HK-2 (cell line): ENCODE data around the gene PITPNC1.
A peak's percentile ranks its signal among the peaks of the same experiment; 100 is the strongest.
"Not testable (repeated sequence)": the region's sequence is repeated elsewhere in the genome, so short reads cannot be mapped to it uniquely, and the experiment has no call there.

ENCODE experiments used
- DNase-seq: peaks from one replicate; pipeline ENCODE4 v3.0.0-alpha.2; 2018; ENCODE audit not compliant: unreplicated experiment

Gene PITPNC1

DNA sequence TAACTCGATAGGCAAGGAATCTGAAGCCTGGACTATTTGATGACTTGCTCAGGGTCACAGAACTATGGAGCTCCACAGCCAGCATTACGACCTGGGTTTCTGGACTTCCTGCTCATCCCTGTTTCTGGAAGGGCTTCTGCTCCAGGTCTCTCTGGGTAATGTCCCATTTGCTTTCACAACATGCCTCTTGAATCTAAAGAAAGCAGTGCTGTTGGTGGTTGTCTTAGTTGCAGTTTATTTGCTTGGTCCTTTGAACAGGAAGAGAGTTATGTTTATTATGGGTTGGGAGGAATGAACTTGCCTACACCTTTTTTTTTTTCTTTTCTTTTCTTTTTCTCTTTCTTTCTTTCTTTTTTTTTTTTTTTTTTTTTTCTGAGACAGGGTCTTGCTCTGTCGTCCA, 84.8 kb downstream of the PITPNC1 start:
- DNase-seq, result no peak

DNA sequence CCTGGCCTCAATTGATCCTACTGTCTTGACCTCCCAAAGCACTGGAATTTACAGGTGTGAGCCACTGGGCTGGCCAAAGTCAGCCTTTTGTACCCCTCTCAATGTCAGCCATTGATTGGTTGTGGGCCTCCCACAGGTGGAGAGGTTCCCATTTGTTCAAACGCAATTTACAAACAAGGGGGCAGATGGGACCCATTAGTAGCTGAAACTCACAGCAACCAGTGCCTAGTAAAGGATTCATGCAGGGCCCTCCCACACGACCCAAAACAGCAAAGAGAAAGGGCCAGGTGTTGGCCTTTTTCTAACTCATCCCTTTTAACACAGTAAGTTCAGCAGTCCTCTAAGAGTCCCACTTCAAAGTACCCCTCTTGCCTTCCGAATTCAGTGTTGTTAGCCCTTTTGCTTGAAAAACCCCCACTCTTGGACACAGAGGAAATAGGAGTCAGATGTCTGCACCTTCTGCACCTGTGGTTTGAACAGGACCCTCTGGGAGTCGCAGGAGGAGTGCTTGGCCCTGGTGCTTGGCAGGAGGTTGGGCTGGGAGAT, 89.2 kb downstream of the PITPNC1 start:
- no peak for DNase-seq

DNA sequence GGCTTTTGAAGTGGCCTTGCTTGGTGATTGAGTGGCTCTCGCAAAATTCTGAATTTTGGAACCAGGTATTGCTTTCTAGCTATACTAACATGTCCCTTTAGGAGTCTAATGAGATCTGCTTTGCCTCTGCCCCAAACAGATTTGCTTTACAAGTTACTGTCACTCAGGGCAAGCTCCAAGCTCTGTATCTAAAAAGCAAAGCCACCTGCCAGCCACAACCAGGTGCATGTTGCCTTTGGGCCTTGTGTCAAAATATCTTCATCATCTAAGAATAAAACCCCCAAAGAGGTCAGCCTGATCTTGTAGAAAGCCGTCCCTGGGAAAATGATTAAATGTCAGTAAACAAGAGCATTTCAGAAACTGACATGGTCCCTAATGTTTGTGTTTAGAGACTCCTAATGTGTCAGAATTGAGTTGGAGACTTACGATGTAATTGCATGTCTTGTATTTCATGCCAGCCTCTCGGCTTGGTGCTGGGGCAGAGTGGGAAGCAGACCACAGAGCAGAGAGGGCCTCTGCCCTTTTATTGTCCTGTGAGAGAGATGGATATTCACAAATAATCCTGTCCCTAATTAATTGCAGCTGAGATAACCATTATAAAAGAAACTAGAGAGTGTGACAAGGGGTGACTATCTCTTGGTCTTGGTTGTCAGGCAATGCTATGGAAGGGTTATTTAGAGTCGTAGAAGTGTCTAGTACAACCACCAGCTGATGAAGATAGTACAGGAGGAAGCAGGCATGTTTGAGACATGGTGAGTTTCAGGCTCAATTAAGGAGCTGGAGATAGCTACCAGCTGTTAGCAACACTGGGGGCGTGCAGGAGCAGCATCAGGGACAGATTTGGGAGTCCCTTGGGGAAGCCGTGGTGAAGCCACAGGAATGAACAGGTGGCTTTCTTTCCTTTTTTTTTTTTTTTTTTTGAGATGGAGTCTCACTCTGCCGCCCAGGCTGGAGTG, 90.7 kb downstream of the PITPNC1 start:
- DNase-seq, result no peak

- DNase-seq, result no peak
These were observed 92.3 kb downstream of the PITPNC1 start for GRCh38 chr17:67469208-67469980.

DNA sequence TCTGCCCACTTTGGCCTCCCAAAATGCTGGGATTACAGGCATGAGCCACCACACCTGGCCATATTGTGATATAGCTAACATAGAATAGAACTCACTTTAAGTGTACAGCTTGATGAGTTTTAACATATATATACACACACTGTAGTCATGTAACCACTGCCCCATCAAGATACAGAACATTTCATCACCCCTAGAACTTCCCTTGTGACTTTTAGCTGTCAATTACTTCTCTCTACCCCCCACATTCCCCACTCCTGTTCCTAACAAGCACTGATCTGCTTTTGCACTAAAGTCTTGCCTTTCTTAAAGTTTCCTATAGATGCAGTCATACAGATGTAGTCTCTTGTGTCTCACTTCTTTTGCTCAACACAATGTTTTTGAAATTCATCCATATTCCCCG, 93.1 kb downstream of the PITPNC1 start:
- DNase-seq, result no peak

GRCh38 chr17:67471118-67471517, 94.0 kb downstream of the PITPNC1 start:
- DNase-seq, result no peak

DNA sequence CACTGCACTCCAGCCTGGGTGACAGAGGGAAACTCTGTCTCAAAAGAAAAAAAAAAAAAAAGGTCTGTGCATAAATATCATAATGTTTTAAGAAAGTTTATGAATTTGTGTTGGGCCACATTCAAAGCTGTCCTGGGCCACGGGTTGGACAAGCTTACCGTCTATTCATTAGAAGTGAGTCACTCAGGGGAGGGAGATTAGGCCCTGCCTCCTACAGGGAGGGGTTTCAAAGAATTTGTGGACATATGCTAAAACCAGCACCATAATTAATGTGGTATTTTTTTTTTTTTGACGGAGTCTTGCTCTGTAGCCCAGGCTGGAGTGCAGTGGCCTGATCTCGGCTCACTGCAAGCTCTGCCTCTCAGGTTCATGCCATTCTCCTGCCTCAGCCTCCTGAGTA, 95.5 kb downstream of the PITPNC1 start:
- DNase-seq, result not testable (repeated sequence)

DNA sequence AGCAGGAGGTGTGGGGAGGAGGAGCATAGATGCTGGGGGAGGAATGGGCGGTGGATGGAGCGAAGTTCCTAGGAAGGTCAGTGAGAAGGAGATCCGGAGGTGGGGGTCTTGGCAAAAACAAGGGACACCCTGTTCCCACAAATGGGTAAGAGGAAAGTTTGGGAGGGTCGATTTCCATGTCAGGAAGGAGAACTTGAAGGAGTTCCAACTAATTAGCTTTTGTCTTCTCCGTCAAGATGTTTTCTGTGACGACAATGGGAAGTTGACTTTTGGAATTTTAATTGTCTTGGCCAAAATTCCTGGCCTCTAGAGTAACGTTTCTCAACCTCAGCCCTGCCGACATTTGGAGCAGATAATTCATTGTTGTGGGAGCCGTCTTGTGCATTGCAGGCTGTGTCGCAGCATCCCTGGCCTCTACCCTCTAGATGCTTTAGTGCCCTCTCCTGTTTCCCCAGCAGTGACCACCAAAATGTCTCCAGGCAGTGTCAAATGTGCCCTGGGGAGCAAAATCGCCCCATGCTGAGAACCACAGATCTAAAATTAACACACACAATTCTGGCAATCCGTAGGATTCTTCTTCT, 97.1 kb downstream of the PITPNC1 start:
- DNase-seq, result no peak

- DNase-seq, result peak; percentile 57
These were observed 98.3 kb downstream of the PITPNC1 start for GRCh38 chr17:67475161-67475937.

DNA sequence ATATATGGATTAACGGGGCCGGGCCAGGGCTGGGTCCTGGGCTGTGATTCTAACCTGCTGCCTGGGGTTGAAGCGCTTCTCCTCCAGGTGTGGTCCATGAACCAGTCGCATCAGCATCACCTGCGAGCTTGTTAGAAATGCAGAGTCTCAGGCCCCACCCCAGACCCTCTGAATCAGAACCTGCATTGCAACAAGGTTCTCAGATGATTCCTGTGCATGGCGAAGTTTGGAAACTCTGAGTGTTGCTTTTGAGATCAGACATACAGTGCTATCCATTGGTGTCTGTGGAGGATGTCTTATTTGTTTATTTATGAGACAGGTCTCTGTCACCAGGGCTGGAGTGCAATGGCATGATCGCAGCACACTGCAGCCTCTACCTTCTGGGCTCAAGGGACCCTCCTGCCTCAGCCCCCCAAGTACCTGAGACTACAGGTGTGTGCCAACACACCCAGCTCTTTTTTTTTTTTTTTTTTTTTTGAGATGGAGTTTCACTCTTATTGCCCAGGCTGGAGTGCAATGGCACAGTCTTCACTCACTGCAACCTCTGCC, 99.8 kb downstream of the PITPNC1 start:
- DNase-seq, result no peak

- DNase-seq, result peak; percentile 28
These were observed 100.6 kb downstream of the PITPNC1 start for GRCh38 chr17:67477687-67478086.

DNA sequence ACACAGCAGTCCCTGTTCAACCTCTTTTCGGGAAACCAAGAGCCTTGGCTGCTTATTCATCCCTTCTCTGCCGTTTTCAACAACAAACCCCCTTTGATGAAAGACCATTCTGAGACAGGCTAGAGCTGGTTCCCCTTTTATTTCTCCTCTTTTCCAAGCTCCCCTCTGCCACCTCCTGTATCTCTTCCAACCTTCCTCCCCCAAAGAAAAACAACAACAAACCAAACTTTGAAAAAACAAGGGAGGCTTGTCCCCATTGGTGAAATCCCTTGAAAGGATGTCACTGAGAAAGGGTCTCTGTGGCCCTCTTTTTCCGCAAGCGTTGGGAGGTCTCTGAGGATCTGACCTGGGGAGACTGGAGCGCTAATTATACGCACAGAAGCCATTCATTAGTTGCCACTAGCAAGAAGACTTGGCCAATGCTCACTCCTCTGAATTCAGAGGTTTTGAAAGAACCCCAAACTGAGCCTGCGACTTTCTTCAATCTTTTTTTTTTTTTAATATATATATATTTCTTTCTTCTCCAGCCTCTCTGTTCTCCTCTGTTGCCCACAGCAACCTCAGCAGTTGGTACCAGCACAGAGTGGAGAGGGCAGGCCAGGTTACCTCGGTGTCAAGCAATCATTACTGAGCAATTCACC, 101.4 kb downstream of the PITPNC1 start:
- no peak for DNase-seq

GRCh38 chr17:67479148-67479547, 102.1 kb downstream of the PITPNC1 start:
- DNase-seq, result no peak

- not testable (repeated sequence) for DNase-seq
These were observed 103.9 kb downstream of the PITPNC1 start for GRCh38 chr17:67480959-67481358.

DNA sequence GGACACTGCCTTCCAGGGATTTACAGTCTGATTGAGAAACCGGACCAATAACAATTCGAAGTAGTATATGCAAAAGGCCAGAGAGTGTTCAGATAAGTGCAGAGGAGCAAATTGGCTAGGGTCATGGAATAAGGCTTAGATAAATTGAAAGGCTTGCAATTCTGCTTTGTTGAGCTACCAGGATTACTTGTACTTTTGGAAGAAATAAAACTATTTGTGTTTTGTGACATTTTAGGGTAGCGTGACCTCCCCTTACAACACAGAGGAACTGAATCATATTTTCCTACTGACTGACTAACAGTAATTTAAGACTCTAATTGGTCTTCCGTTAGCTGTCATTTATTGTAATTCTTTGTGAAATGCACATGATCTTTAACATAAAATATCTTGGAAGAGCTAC, 104.7 kb downstream of the PITPNC1 start:
- no peak for DNase-seq

- DNase-seq, result no peak
These were observed 105.7 kb downstream of the PITPNC1 start for GRCh38 chr17:67482764-67483163.

GRCh38 chr17:67484261-67484660, 107.2 kb downstream of the PITPNC1 start:
- DNase-seq, result no peak

DNA sequence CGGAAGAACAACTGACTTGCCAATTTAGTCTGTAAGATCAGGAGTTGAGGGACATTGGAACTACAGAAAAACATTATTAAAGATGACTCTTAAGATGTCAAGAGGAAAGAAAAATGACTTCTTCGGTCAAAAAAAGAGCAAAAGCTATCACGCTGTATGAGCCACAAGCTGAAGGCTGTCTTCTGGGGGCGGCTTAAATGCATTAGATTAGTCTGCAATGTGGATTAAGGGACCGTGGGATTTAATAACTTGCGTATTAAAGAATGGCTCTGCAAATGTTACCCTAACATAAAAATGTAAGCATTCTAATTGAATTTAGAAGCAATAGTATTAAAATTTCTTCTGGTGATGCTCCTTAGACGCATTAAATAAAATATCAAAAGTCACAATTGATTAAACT, 108.6 kb downstream of the PITPNC1 start:
- DNase-seq, result no peak

DNA sequence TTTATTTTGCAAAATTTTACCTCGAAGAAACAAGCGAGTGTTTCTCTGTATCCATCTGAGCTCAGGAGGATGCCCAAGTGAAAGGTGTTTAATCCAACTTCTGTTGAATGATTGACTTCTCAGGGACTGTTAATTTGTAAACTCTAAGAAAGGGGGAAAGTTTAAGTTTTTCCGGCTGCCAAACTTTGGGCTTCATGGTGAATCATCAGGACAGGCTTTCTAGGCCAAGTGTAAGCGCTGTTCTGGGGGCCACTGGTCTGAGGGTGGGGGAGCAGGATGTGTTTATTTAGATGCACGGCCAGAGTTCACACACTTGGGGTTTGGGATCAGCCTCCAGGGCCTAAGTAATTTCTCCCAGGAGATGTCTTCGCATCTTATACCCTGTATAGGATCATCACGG, 110.4 kb downstream of the PITPNC1 start:
- peak; percentile 20 for DNase-seq

GRCh38 chr17:67488161-67488560, 111.1 kb downstream of the PITPNC1 start:
- DNase-seq, result no peak

- no peak for DNase-seq
These were observed 111.7 kb downstream of the PITPNC1 start for GRCh38 chr17:67488768-67489167.
